ENCODE measurements around the gene CRYBB1.

GRCh38 chr22:26663374-26663923 is 45.6 kb upstream of the CRYBB1 start:
- TF ChIP-seq, protein P1, sequence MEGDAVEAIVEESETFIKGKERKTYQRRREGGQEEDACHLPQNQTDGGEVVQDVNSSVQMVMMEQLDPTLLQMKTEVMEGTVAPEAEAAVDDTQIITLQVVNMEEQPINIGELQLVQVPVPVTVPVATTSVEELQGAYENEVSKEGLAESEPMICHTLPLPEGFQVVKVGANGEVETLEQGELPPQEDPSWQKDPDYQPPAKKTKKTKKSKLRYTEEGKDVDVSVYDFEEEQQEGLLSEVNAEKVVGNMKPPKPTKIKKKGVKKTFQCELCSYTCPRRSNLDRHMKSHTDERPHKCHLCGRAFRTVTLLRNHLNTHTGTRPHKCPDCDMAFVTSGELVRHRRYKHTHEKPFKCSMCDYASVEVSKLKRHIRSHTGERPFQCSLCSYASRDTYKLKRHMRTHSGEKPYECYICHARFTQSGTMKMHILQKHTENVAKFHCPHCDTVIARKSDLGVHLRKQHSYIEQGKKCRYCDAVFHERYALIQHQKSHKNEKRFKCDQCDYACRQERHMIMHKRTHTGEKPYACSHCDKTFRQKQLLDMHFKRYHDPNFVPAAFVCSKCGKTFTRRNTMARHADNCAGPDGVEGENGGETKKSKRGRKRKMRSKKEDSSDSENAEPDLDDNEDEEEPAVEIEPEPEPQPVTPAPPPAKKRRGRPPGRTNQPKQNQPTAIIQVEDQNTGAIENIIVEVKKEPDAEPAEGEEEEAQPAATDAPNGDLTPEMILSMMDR (conservative IDR thresholded peaks at IDR 0.05; ENCODE audit: low read depth, low read length): no peak
- TF ChIP-seq EZH2phosphoT487 (IDR thresholded peaks at IDR 0.05; ENCODE audit: borderline replicate concordance, low read length) (no peak), EZH2 (IDR thresholded peaks at IDR 0.05; ENCODE audit: low read length, unreplicated experiment) (no peak)

Data from PC-3 (cell line).